Measurements from ENCODE around the gene CRTC1. TPM values are rescaled to one million over a fixed set of nuclear protein-coding genes. Genes with fewer than 3 reads are reported as not detected.
"Not testable (repeated sequence)": the region's sequence is repeated elsewhere in the genome, so short reads cannot be mapped to it uniquely, and the experiment has no call there.

The CRTC1 gene
- polyA plus RNA-seq, 2 of the 4 experiments (the other 2 are of a cell fraction) = 0.87 to 4.0 TPM

GRCh38 chr19:18674616-18675015, 8.9 kb upstream of the CRTC1 start (continued):
- TF ChIP-seq, protein P1, sequence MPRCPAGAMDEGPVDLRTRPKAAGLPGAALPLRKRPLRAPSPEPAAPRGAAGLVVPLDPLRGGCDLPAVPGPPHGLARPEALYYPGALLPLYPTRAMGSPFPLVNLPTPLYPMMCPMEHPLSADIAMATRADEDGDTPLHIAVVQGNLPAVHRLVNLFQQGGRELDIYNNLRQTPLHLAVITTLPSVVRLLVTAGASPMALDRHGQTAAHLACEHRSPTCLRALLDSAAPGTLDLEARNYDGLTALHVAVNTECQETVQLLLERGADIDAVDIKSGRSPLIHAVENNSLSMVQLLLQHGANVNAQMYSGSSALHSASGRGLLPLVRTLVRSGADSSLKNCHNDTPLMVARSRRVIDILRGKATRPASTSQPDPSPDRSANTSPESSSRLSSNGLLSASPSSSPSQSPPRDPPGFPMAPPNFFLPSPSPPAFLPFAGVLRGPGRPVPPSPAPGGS (IDR thresholded peaks at IDR 0.05) = no peak
- TF ChIP-seq CBX8 (IDR thresholded peaks at IDR 0.05) = no peak

GRCh38 chr19:18675779-18676178, 7.7 kb upstream of the CRTC1 start:
- no peak overlapping the region for H3K4me3 ChIP-seq
- H3K27ac ChIP-seq = peak overlapping the region in 1 of 2 experiments; percentile 98; a peak in 4 of 6 replicates
- FAIRE-seq = no peak
- WGBS (ENCODE audit: missing lambda C conversion rate) = 61% methylated on average over 5 of the region's 5 CpGs
- H3K9me3 ChIP-seq = no peaks in the 10 kb centered on the region
- ChIA-PET CTCF (interaction anchor here (0.7 to 2.3 kb wide), 6 partner anchors 11 to 227 kb away, joined by 3 to 11 read pairs (median 4); no protein-coding TSS in a partner anchor), POLR2A (no interaction called here)
- no peak for ATAC-seq
- TF ChIP-seq RARB (CRISPR knock-in tag; IDR thresholded peaks at IDR 0.05) (no peak), HMGXB4 (CRISPR knock-in tag; IDR thresholded peaks at IDR 0.05; ENCODE audit: borderline replicate concordance) (no peak), RAD21 (conservative IDR thresholded peaks at IDR 0.05 in 1 of 2, IDR thresholded peaks at IDR 0.05 in 1 of 2) (peak; percentile 29 to 53; a peak in 4 of 5 replicates), ESRRA (IDR thresholded peaks at IDR 0.05; ENCODE audit: borderline replicate concordance, low read length) (no peak), MYC (IDR thresholded peaks at IDR 0.05; ENCODE audit: borderline replicate concordance, low read length) (no peak), EP300 (IDR thresholded peaks at IDR 0.05) (no peak), SREBF2 (IDR thresholded peaks at IDR 0.05) (no peak), TFCP2L1 (CRISPR knock-in tag; IDR thresholded peaks at IDR 0.05) (no peak), CBX2 (IDR thresholded peaks at IDR 0.05; ENCODE audit: borderline replicate concordance, low read depth) (no peak), POLR2A (IDR thresholded peaks at IDR 0.05; ENCODE audit: low read length) (no peak)
- TF ChIP-seq, protein P2, sequence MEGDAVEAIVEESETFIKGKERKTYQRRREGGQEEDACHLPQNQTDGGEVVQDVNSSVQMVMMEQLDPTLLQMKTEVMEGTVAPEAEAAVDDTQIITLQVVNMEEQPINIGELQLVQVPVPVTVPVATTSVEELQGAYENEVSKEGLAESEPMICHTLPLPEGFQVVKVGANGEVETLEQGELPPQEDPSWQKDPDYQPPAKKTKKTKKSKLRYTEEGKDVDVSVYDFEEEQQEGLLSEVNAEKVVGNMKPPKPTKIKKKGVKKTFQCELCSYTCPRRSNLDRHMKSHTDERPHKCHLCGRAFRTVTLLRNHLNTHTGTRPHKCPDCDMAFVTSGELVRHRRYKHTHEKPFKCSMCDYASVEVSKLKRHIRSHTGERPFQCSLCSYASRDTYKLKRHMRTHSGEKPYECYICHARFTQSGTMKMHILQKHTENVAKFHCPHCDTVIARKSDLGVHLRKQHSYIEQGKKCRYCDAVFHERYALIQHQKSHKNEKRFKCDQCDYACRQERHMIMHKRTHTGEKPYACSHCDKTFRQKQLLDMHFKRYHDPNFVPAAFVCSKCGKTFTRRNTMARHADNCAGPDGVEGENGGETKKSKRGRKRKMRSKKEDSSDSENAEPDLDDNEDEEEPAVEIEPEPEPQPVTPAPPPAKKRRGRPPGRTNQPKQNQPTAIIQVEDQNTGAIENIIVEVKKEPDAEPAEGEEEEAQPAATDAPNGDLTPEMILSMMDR (IDR thresholded peaks at IDR 0.05) = peak; percentile 11; the same call in 1 of the 3 replicates
- peaks cover 20% of the 10 kb centered on the region for H3K4me1 ChIP-seq
- no peak overlapping the region for H3K4me2 ChIP-seq
- no peak for DNase-seq (ENCODE audit: low read depth in 1 of 2, low spot score in 1 of 2)

GRCh38 chr19:18676692-18677091, 6.8 kb upstream of the CRTC1 start:
- TF ChIP-seq ZFP36 (IDR thresholded peaks at IDR 0.05; ENCODE audit: borderline replicate concordance, partially characterized antibody) (peak; percentile 28), FOSB (CRISPR knock-in tag; IDR thresholded peaks at IDR 0.05) (no peak)
- peaks cover 20% of the 10 kb centered on the region for H3K4me1 ChIP-seq
- H3K27ac ChIP-seq = peak overlapping the region; percentile 76 to 98; a peak in 5 of 6 replicates
- CTCF ChIA-PET = interaction anchor here (0.7 to 2.3 kb wide), 9 partner anchors 12 to 228 kb away, joined by 3 to 11 read pairs (median 3); partner anchors contain the start of gene TMEM59L
- no peaks in the 10 kb centered on the region for H3K9me3 ChIP-seq
- POLR2A ChIA-PET = interaction anchor here (0.6 kb wide), 1 partner anchor 14 kb away, joined by 7 read pairs; no protein-coding TSS in a partner anchor
- DNase-seq (ENCODE audit: low read depth in 1 of 2, low spot score in 1 of 2) (no peak), FAIRE-seq (no peak), ATAC-seq (no peak)
- WGBS (ENCODE audit: missing lambda C conversion rate) = 87% methylated on average over 6 of the region's 7 CpGs
- H3K4me2 ChIP-seq = no peak overlapping the region; the same call in 2 of the 3 replicates
- H3K4me3 ChIP-seq = no peak overlapping the region

DNA sequence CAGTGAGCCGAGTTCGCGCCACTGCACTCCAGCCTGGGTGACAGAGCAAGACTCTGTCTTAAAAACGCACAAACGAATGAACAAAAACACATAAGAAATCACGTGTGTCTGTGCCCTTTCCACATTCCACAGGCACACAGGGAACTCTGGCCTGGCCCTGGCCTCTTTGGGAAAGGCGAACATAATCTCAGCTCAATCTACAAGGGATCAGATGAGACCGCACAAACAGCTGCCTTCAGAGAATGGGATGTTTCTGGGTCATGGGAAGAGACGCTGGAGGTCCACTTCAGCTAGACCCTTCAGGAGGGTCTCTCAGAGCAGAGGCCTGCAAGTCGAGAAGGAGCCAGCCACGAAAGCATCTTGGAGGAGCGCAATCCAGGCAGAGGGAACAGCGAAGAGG, 6.3 kb upstream of the CRTC1 start:
- H3K4me1 ChIP-seq = peaks cover 20% of the 10 kb centered on the region
- no peak for FAIRE-seq
- H3K4me3 ChIP-seq = no peak overlapping the region
- CTCF ChIA-PET = interaction anchor here (0.8 to 2.3 kb wide), 6 partner anchors 17 to 170 kb away, joined by 3 to 11 read pairs (median 4); partner anchors contain the start of gene TMEM59L
- H3K27ac ChIP-seq = peak overlapping the region; percentile 76 to 98
- WGBS (ENCODE audit: missing lambda C conversion rate) = 92% methylated on average over 13 of the region's 13 CpGs
- H3K4me2 ChIP-seq = peak overlapping the region; percentile 73
- H3K9me3 ChIP-seq = no peaks in the 10 kb centered on the region
- POLR2A ChIA-PET = interaction anchor here (0.6 kb wide), 1 partner anchor 13 kb away, joined by 7 read pairs; no protein-coding TSS in a partner anchor
- no peak for TF ChIP-seq CEBPB (IDR thresholded peaks at IDR 0.05)
- ATAC-seq = no peak
- DNase-seq (ENCODE audit: low read depth in 1 of 2, low spot score in 1 of 2) = no peak

- DNase-seq (ENCODE audit: low read depth in 1 of 2, low spot score in 1 of 2); H3K4me3 ChIP-seq; H3K4me2 ChIP-seq; POLR2A ChIA-PET; H3K9me3 ChIP-seq; ATAC-seq; FAIRE-seq: not testable (repeated sequence)
- H3K4me1 ChIP-seq = peaks cover 35% of the 10 kb centered on the region
- WGBS (ENCODE audit: missing lambda C conversion rate) = 94% methylated on average over 1 of the region's 1 CpG
- CTCF ChIA-PET = interaction anchor here (0.8 to 1.1 kb wide), 2 partner anchors 9 to 87 kb away, joined by 3 to 4 read pairs; no protein-coding TSS in a partner anchor
- H3K27ac ChIP-seq = peak overlapping the region in 1 of 2 experiments; percentile 98; a peak in 3 of 6 replicates
These were observed 3.3 kb upstream of the CRTC1 start for GRCh38 chr19:18680148-18680547.

Data from A549 (cell line).